ENCODE measurements around the gene FAM149A. TPM values are rescaled to one million over a fixed set of nuclear protein-coding genes. Genes with fewer than 3 reads are reported as not detected.
A peak's percentile ranks its signal among the peaks of the same experiment; 100 is the strongest.

Gene FAM149A
- total and polyA plus RNA-seq, 2 experiments from 2014 or later, result 6.9 to 7.0 TPM

DNA sequence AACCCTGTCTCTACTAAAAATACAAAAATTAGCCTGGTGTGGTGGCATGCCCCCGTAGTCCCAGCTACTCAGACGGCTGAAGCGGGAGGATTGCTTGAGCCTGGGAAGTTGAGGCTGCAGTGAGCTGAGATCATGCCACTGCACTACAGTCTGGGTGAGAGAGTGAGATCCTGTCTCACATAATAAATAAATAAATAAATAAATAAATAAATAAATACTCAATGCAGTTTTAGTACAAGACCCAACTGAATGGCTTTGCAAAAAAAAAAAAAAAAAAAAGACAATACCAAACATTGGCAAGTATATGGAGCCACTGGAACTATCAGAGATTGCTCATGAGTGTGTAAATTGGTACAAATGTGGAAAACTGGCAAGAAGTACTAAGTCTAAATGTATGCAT lies 83.6 kb downstream of the FAM149A start:
- no peaks in the 10 kb centered on the region for H3K9me2 ChIP-seq (replicated peaks; ENCODE audit: insufficient read depth)
- no peak overlapping the region for H3K27ac ChIP-seq
- no peaks in the 10 kb centered on the region for H3K27me3 ChIP-seq
- no peak overlapping the region for H2AFZ ChIP-seq
- H3K4me3 ChIP-seq, result no peak overlapping the region
- no peak for DNase-seq (ENCODE audit: low spot score)
- H3K4me2 ChIP-seq, result no peak overlapping the region
- peaks cover 2% of the 10 kb centered on the region for H3K79me2 ChIP-seq
- peaks cover 6% of the 10 kb centered on the region for H3K4me1 ChIP-seq (ENCODE audit: insufficient read depth)
- no peaks in the 10 kb centered on the region for H3K36me3 ChIP-seq (replicated peaks; ENCODE audit: insufficient read depth, low read depth)
- H3K9me3 ChIP-seq (ENCODE audit: low read depth), result no peaks in the 10 kb centered on the region
- 57% methylated on average over 3 of the region's 3 CpGs for WGBS (ENCODE audit: low lambda C conversion rate, missing lambda C conversion rate)
- H4K20me1 ChIP-seq (ENCODE audit: insufficient read depth, poor library complexity, severe bottlenecking), result no peaks in the 10 kb centered on the region
- TF ChIP-seq EZH2 (IDR thresholded peaks at IDR 0.05; ENCODE audit: borderline replicate concordance) (no peak), EZH2phosphoT487 (IDR thresholded peaks at IDR 0.05; ENCODE audit: low read depth, severe bottlenecking, unreplicated experiment) (no peak)
- TF ChIP-seq, protein P1, sequence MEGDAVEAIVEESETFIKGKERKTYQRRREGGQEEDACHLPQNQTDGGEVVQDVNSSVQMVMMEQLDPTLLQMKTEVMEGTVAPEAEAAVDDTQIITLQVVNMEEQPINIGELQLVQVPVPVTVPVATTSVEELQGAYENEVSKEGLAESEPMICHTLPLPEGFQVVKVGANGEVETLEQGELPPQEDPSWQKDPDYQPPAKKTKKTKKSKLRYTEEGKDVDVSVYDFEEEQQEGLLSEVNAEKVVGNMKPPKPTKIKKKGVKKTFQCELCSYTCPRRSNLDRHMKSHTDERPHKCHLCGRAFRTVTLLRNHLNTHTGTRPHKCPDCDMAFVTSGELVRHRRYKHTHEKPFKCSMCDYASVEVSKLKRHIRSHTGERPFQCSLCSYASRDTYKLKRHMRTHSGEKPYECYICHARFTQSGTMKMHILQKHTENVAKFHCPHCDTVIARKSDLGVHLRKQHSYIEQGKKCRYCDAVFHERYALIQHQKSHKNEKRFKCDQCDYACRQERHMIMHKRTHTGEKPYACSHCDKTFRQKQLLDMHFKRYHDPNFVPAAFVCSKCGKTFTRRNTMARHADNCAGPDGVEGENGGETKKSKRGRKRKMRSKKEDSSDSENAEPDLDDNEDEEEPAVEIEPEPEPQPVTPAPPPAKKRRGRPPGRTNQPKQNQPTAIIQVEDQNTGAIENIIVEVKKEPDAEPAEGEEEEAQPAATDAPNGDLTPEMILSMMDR (IDR thresholded peaks at IDR 0.05; ENCODE audit: poor library complexity), result no peak

DNA sequence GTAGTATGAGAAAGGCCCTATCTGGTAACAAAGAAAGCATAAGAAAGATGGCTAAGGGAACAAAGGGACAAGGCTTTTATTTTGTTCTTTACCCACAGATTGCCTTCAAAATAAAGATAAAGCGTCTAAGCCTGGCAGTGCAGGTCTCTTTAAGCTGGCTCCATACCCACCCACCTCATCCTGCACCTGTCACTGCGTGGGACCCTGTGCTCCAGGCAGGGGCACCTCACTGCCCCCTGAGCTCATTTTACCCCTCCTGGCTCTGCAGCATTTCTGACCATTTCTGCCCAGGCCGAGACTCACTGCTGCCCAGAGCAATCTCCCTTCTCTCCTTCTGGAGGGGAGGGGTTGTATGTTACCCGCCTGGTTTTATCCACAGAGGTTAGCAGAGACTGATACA lies 85.2 kb downstream of the FAM149A start:
- Histone ChIP-seq H3K4me1 (ENCODE audit: insufficient read depth) (peaks cover 6% of the 10 kb centered on the region), H3K4me3 (no peak overlapping the region), H3K4me2 (peak overlapping the region; percentile 85), H3K9me2 (replicated peaks; ENCODE audit: insufficient read depth) (no peaks in the 10 kb centered on the region), H3K27ac (peak overlapping the region; percentile 97), H4K20me1 (ENCODE audit: insufficient read depth, poor library complexity, severe bottlenecking) (no peaks in the 10 kb centered on the region), H3K79me2 (peaks cover 16% of the 10 kb centered on the region), H3K27me3 (no peaks in the 10 kb centered on the region), H3K36me3 (replicated peaks; ENCODE audit: insufficient read depth, low read depth) (no peaks in the 10 kb centered on the region), H3K9me3 (ENCODE audit: low read depth) (no peaks in the 10 kb centered on the region), H2AFZ (no peak overlapping the region)
- WGBS (ENCODE audit: low lambda C conversion rate, missing lambda C conversion rate), result 84% methylated on average over 4 of the region's 4 CpGs
- TF ChIP-seq, protein P1 (IDR thresholded peaks at IDR 0.05; ENCODE audit: poor library complexity), result no peak
- peak; percentile 2 for DNase-seq (ENCODE audit: low spot score)

- peak; percentile 63 for DNase-seq (ENCODE audit: low spot score)
- Histone ChIP-seq H2AFZ (peak overlapping the region; percentile 99), H3K9me3 (ENCODE audit: low read depth) (no peaks in the 10 kb centered on the region), H3K9me2 (replicated peaks; ENCODE audit: insufficient read depth) (no peaks in the 10 kb centered on the region), H3K4me3 (peak overlapping the region; percentile 100), H4K20me1 (ENCODE audit: insufficient read depth, poor library complexity, severe bottlenecking) (no peaks in the 10 kb centered on the region), H3K4me2 (peak overlapping the region; percentile 85), H3K27ac (peak overlapping the region; percentile 97), H3K79me2 (peaks cover 17% of the 10 kb centered on the region), H3K36me3 (replicated peaks; ENCODE audit: insufficient read depth, low read depth) (no peaks in the 10 kb centered on the region), H3K27me3 (no peaks in the 10 kb centered on the region), H3K4me1 (ENCODE audit: insufficient read depth) (peaks cover 6% of the 10 kb centered on the region)
- no peak for TF ChIP-seq EZH2phosphoT487 (IDR thresholded peaks at IDR 0.05; ENCODE audit: low read depth, severe bottlenecking, unreplicated experiment)
- TF ChIP-seq EZH2 (IDR thresholded peaks at IDR 0.05; ENCODE audit: borderline replicate concordance), result no peak
- TF ChIP-seq, protein P1 (IDR thresholded peaks at IDR 0.05; ENCODE audit: poor library complexity), result no peak
- WGBS (ENCODE audit: low lambda C conversion rate, missing lambda C conversion rate), result 1% methylated on average over 19 of the region's 34 CpGs
Observed at GRCh38 chr4:186190581-186191199, 86.2 kb downstream of the FAM149A start.

Measured in hepatocyte (in vitro differentiated cells).